Psoas muscle (tissue), 8 donors: ENCODE measurements around the gene HCFC2. TPM values are rescaled to one million over a fixed set of nuclear protein-coding genes. Genes with fewer than 3 reads are reported as not detected.
A peak's percentile ranks its signal among the peaks of the same experiment; 100 is the strongest.
"Not testable (repeated sequence)": the region's sequence is repeated elsewhere in the genome, so short reads cannot be mapped to it uniquely, and the experiment has no call there.

ENCODE experiments used
- ATAC-seq, 4 donors: fragments of 200-7000 bp; cut with Tn5 transposase; one replicate each; pipeline ENCODE4 v1.9.1; 2020; ENCODE audit warnings: moderate library complexity in 3 of 4, mild to moderate bottlenecking in 2 of 4
- DNase-seq, 2 donors: peaks; one replicate each; pipeline ENCODE4 v3.0.0-alpha.2; 2020
- H3K27ac ChIP-seq: fragments of 200-600 bp; one replicate; pipeline ENCODE4 v1.8.0; 2022
- H3K27me3 ChIP-seq, 3 donors: fragments of 200-600 bp in 1 of 3; one replicate each; pipeline versions ENCODE4 v1.6.1 to v1.8.0; 2013 to 2022; ENCODE audit warnings: low read length in 2 of 3, mild to moderate bottlenecking in 2 of 3, moderate library complexity in 1 of 3; ENCODE audit not compliant: insufficient read depth in 3 of 3
- H3K36me3 ChIP-seq, 2 donors: fragments of 200-600 bp in 1 of 2; one replicate each; pipeline versions ENCODE4 v1.6.1 to v1.8.0; 2013 to 2022; ENCODE audit warnings: low read depth in 1 of 2, mild to moderate bottlenecking in 1 of 2, moderate library complexity in 1 of 2; ENCODE audit not compliant: insufficient read depth in 1 of 2
- H3K4me1 ChIP-seq: fragments of 200-600 bp; one replicate; pipeline ENCODE4 v1.8.0; 2022
- H3K4me3 ChIP-seq: fragments of 200-600 bp; one replicate; pipeline ENCODE4 v1.8.0; 2022; ENCODE audit warnings: mild to moderate bottlenecking
- H3K9me3 ChIP-seq: fragments of 200-600 bp; one replicate; pipeline ENCODE4 v1.8.0; 2022
- WGBS, 3 donors: extraction: QIAGEN DNeasy Blood & Tissue Kit; methylation state at CpG; one replicate each; pipeline versions ENCODE4 v1.1.6 to v1.1.7; 2013; 5-methylcytosine and 5-hydroxymethylcytosine counted together
- intact Hi-C, 2 donors: fragments of 100-400 bp; cut with DNase I; formaldehyde crosslinking; loops; one replicate each; pipeline versions ENCODE4 v1.11.0 to v1.14.2; 2022
- polyA plus RNA-seq, 3 donors: library from polyadenylated mRNA; stranded (reverse); fragments of 200-250 nt; gene quantifications; one replicate each; pipeline ENCODE4 v1.2.3, GENCODE V29; 2013
- total RNA-seq, 4 donors: library from RNA; stranded (reverse); fragmentation: NEBNext Ultra II Directional in 2 of 4; extraction: Animal tissue kit (Norgen Biotek cat#: 25700) in 2 of 4; gene quantifications; one replicate each; pipeline versions ENCODE4 v1.2.1 to v1.2.4, GENCODE V29; 2021 to 2023
- TF ChIP-seq, protein P1 (sequence below): fragments of 200-600 bp; IDR thresholded peaks from one replicate; pipeline ENCODE4 v1.8.0; 2022; ENCODE audit warnings: antibody characterized with exemption
- donor health status: healthy with polysubstance abuse.
- donor health status: DM: no; HTN: no; CAD: no; lungs with moderate emphysema.
- donor health status: Bipolar disorder and iron deficiency.
- donor health status: healthy.
- donor health status: DM: yes; HTN: yes; CAD: no.
- donor health status: DM: no; HTN: no; CAD: no.
- donor health status: DM: no; HTN: no; CAD: no.
- donor health status: DM: yes; HTN: yes; CAD: no.

Gene HCFC2
- total and polyA plus RNA-seq, 7 donors = 10.1 to 27.8 (median 22.8) TPM

DNA sequence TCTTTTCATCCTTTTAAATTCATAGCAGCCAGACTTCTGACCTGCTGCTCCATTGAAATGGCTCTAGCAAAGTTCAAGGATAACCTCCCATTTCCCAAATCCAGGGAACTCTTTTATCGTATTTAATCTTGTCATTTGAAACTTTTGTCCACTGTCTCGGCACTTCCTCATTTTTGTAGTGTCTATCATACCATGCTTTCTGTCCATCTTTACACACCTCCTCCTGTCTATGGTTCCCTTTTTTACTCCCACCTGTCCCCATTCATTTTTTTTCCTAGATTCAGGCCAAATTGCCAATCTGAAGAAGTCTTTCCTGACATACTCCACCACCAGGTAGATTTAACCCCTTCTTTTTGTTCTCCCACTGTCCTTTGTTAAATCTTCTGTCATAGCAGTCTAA is 42.6 kb downstream of the HCFC2 start:
- no peak overlapping the region for H3K27ac ChIP-seq
- 58 to 81% (median 68%) methylated on average over 2 of the region's 2 CpGs for WGBS, 3 donors
- intact Hi-C loops = loop anchor here (5.0 to 10.0 kb wide), 4 partner anchors 45 to 230 kb away; partner anchors contain the start of genes HCFC2 (in 1 of the 2) and HSP90B1 (in 1 of the 2)
- peaks cover 0 to 52% of the 10 kb centered on the region in 2 donors for H3K36me3 ChIP-seq
- no peaks in the 10 kb centered on the region for H3K9me3 ChIP-seq
- DNase-seq (no peak), ATAC-seq (no peak)
- H3K4me1 ChIP-seq = peaks cover 12% of the 10 kb centered on the region
- TF ChIP-seq, protein P1, sequence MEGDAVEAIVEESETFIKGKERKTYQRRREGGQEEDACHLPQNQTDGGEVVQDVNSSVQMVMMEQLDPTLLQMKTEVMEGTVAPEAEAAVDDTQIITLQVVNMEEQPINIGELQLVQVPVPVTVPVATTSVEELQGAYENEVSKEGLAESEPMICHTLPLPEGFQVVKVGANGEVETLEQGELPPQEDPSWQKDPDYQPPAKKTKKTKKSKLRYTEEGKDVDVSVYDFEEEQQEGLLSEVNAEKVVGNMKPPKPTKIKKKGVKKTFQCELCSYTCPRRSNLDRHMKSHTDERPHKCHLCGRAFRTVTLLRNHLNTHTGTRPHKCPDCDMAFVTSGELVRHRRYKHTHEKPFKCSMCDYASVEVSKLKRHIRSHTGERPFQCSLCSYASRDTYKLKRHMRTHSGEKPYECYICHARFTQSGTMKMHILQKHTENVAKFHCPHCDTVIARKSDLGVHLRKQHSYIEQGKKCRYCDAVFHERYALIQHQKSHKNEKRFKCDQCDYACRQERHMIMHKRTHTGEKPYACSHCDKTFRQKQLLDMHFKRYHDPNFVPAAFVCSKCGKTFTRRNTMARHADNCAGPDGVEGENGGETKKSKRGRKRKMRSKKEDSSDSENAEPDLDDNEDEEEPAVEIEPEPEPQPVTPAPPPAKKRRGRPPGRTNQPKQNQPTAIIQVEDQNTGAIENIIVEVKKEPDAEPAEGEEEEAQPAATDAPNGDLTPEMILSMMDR = no peak
- no peak overlapping the region for H3K4me3 ChIP-seq
- no peaks in the 10 kb centered on the region for H3K27me3 ChIP-seq

GRCh38 chr12:104108755-104109445 is 44.6 kb downstream of the HCFC2 start:
- H3K4me3 ChIP-seq = no peak overlapping the region
- no peaks in the 10 kb centered on the region for H3K9me3 ChIP-seq
- H3K36me3 ChIP-seq = peaks cover 0 to 34% of the 10 kb centered on the region in 2 donors
- DNase-seq = peak; percentile 85 to 90
- peak overlapping the region; percentile 49 for H3K27ac ChIP-seq
- H3K27me3 ChIP-seq = no peaks in the 10 kb centered on the region
- TF ChIP-seq, protein P1 = peak; percentile 86
- H3K4me1 ChIP-seq = peaks cover 12% of the 10 kb centered on the region
- 41 to 59% (median 55%) methylated on average over 6 of the region's 6 CpGs for WGBS, 3 donors
- peak; percentile 92 to 97 (median 94) for ATAC-seq
- intact Hi-C loops = loop anchor here (2.0 to 10.0 kb wide), 5 partner anchors 47 to 232 kb away; partner anchors contain the start of genes HCFC2 (in 1 of the 2) and HSP90B1 (in 1 of the 2)

DNA sequence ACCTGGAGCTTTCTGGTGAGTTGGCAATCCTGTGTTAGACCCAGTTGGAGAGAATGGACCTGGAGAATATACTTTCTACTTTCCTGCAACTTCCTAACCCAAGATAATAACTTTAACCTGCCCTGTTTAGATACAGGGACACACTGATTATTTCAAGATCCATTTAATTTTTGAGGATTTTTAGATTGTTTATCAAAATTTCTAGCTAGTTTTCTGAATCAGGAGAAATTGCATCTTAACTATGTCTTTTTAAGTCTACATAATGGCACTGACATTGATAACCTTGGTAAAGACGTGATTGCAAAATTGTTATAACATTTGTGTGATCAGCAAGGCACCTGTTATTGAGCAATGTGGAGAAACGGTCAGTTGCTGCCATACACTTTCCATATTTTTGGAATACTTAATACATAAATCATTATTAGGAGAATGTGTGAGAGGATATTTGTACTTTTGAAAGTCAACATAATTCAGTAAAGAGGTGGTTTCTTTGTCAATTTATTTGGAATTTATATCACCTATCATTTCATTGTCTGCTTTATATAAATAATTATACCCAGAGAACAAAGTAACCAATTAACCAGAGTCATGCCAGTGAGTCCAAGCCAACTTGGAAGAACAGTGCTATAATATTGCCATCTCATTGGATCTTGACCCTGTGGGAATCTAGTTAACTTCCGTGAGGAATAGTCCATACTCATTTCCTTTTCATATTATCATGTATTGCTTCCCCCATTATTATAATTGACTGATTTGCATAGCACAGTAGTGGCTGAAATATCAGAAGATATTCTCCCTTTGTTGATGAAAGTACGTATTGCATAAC is 45.3 kb downstream of the HCFC2 start:
- WGBS, 3 donors = 51 to 66% (median 60%) methylated on average over 4 of the region's 4 CpGs
- Histone ChIP-seq H3K27me3 (no peaks in the 10 kb centered on the region), H3K4me1 (peaks cover 12% of the 10 kb centered on the region), H3K4me3 (no peak overlapping the region), H3K36me3 (peaks cover 0 to 27% of the 10 kb centered on the region in 2 donors), H3K9me3 (no peaks in the 10 kb centered on the region), H3K27ac (peak overlapping the region; percentile 49)
- intact Hi-C loops = loop anchor here (2.0 to 10.0 kb wide), 6 partner anchors 47 to 485 kb away; partner anchors contain the start of genes HCFC2 (in 1 of the 2) and HSP90B1 (in 1 of the 2)
- TF ChIP-seq, protein P1 = no peak
- ATAC-seq (peak in 2 of 4 donors; percentile 23 to 31), DNase-seq (no peak)

DNA sequence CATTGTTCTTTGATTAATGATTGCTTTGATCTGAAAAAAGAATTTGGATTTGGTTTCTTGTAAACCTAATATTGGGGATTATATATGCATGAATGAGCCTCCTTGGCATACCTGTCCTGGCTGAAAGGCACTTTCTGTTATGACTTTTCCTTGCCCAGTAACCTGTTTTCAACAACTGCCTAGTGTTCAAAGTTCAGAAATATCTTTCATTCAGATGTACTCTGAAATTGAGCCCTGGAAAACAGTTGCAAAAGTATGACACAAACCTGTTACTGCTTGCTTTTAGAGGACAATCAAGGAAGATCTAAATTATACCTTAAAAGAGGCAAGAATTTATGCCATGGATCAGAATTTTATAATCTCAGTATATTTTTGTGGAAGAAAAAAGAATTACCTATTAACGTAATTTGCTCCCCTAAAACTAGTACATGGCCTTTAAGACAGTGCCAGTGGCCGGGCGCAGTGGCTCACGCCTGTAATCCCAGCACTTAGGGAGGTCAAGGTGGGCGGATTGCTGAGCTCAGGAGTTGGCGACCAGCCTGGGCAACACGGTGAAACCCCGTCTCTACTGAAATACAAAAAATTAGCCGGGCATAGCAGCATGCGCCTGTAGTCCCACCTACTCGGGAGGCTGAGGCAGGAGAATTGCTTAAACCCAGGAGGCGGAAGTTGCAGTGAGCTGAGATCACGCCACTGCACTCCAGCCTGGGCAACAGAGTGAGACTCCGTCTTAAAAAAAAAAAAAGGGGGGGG is 50.7 kb downstream of the HCFC2 start:
- not testable (repeated sequence) for H3K27ac ChIP-seq, DNase-seq, H3K27me3 ChIP-seq, H3K4me3 ChIP-seq, H3K9me3 ChIP-seq
- H3K36me3 ChIP-seq = peaks cover 0 to 39% of the 10 kb centered on the region in 2 donors
- intact Hi-C loops = loop anchor here in 1 of 2 donors (10.0 kb wide), 1 partner anchor 490 kb away; no protein-coding TSS in a partner anchor
- ATAC-seq = peak in 1 of 4 donors; percentile 39
- H3K4me1 ChIP-seq = peaks cover 16% of the 10 kb centered on the region
- 68 to 86% (median 73%) methylated on average over 14 of the region's 14 CpGs for WGBS, 3 donors
